CD4-positive, alpha-beta T cell treated with Interleukin-21 for 1 hour (primary cell): Measurements from ENCODE around the gene TASL.
"Not testable (repeated sequence)": the region's sequence is repeated elsewhere in the genome, so short reads cannot be mapped to it uniquely, and the experiment has no call there.

Source experiments
- DNase-seq: peaks from one replicate; pipeline ENCODE4 v3.0.0-alpha.2; 2020

Gene TASL

GRCh38 chrX:30577362-30577991 lies at the start of gene TASL:
Gene TASL, minus strand, starts transcription at chrX:30577766. Its CDS starts 17,411 bp downstream, at chrX:30560355.
- DNase-seq: peak; percentile 62

GRCh38 chrX:30626402-30626801 lies 48.8 kb upstream of the TASL start:
- DNase-seq: no peak

GRCh38 chrX:30622361-30622760 lies 44.8 kb upstream of the TASL start:
- DNase-seq: no peak

GRCh38 chrX:30620980-30621618 lies 43.5 kb upstream of the TASL start:
- DNase-seq: no peak

GRCh38 chrX:30620125-30620524 lies 42.6 kb upstream of the TASL start:
- no peak for DNase-seq

GRCh38 chrX:30618160-30618765 lies 40.7 kb upstream of the TASL start:
- no peak for DNase-seq

GRCh38 chrX:30615229-30615628 lies 37.7 kb upstream of the TASL start:
- no peak for DNase-seq

- DNase-seq: no peak
Observed at GRCh38 chrX:30613721-30614120, 36.2 kb upstream of the TASL start.

- no peak for DNase-seq
Observed at GRCh38 chrX:30612250-30612655, 34.7 kb upstream of the TASL start.

GRCh38 chrX:30610026-30610425 lies 32.5 kb upstream of the TASL start:
- no peak for DNase-seq

GRCh38 chrX:30607155-30607554 lies 29.6 kb upstream of the TASL start:
- DNase-seq: no peak

- DNase-seq: not testable (repeated sequence)
Observed at GRCh38 chrX:30600269-30601176, 23.0 kb upstream of the TASL start.

- no peak for DNase-seq
Observed at GRCh38 chrX:30597216-30598012, 19.8 kb upstream of the TASL start.

GRCh38 chrX:30593440-30594200 lies 16.1 kb upstream of the TASL start:
- peak; percentile 32 for DNase-seq

- DNase-seq: no peak
Observed at GRCh38 chrX:30592831-30593230, 15.3 kb upstream of the TASL start.

GRCh38 chrX:30590368-30590767 lies 12.8 kb upstream of the TASL start:
- no peak for DNase-seq

- DNase-seq: no peak
Observed at GRCh38 chrX:30589146-30589888, 11.8 kb upstream of the TASL start.

GRCh38 chrX:30586516-30586915 lies 8.9 kb upstream of the TASL start:
- no peak for DNase-seq

GRCh38 chrX:30582664-30583063 lies 5.1 kb upstream of the TASL start:
- no peak for DNase-seq

- DNase-seq: no peak
Observed at GRCh38 chrX:30580641-30581040, 3.1 kb upstream of the TASL start.

- no peak for DNase-seq
Observed at GRCh38 chrX:30576881-30577280, 685 bp downstream of the TASL start.
